ENCODE results near the gene PCSK4. TPM values are rescaled to one million over a fixed set of nuclear protein-coding genes. Genes with fewer than 3 reads are reported as not detected.

Gene PCSK4
- total and polyA plus RNA-seq, 2 of the 13 experiments (the other 11 are each of a cell fraction or from before 2014, with no cell fraction given): 2.0 to 2.7 TPM

DNA sequence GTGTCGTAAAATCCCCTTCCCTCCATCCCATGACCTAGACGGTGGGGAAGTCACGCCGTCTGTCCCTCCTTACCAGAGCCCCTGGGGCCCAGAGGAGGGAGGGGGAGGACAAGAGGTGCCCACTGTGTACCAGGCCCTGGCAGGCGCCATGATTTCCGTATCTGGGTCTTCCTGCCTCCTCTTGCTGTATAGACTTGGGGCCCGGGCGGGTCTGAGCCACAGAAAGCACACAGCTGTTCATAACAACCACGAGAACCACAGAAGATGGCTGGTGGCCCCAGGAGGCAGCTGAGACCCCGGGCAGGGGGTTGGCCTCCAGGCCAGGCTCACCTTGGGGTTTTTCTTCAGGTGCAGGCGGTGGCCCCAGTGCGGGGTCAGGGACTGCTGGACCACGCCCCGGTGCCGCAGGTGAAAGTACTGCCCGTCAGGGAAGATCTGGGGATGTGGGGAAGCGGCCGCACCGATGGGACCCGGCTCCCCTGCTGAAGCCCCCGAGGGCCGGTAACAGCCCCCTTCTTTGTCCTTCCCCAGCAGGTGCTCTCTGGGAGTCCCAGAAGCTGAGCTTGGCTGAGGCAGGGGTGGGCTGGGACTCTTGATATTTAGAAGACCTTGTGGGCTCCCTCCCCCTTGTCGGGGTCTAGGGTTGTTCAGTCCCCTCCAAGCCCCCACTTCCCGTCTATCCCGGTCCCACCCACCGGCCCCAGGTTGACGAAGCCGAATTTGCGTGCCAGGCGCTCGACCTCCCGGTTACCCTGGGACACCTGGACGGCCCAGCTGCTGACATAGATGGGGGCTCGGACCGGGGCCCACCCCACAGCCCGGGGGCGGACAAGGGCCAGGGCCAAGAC lies 463 bp downstream of the PCSK4 start (continued):
- TF ChIP-seq CBX2 (IDR thresholded peaks at IDR 0.05; ENCODE audit: low read depth, low read length) (no peak), CBX2 (CRISPR knock-in tag; IDR thresholded peaks at IDR 0.05; ENCODE audit: low read depth) (no peak), PITX1 (CRISPR knock-in tag; IDR thresholded peaks at IDR 0.05) (no peak), POLR2AphosphoS5 (IDR thresholded peaks at IDR 0.05; ENCODE audit: low read depth, low read length) (no peak; the same call in 1 of the 2 replicates), SMARCE1 (IDR thresholded peaks at IDR 0.05; ENCODE audit: borderline replicate concordance) (no peak), ZNF687 (CRISPR knock-in tag; IDR thresholded peaks at IDR 0.05) (peak; percentile 69; the same call in 1 of the 2 replicates), KIAA2018 (CRISPR knock-in tag; IDR thresholded peaks at IDR 0.05; ENCODE audit: borderline replicate concordance) (no peak), NRL (CRISPR knock-in tag; IDR thresholded peaks at IDR 0.05; ENCODE audit: borderline replicate concordance) (no peak), SOX13 (IDR thresholded peaks at IDR 0.05) (no peak), SOX13 (CRISPR knock-in tag; conservative IDR thresholded peaks at IDR 0.05 in 1 of 2, IDR thresholded peaks at IDR 0.05 in 1 of 2) (no peak), ZNF615 (CRISPR knock-in tag; IDR thresholded peaks at IDR 0.05; ENCODE audit: borderline replicate concordance) (no peak), ZNF260 (CRISPR knock-in tag; IDR thresholded peaks at IDR 0.05; ENCODE audit: borderline replicate concordance, low read depth) (no peak)
- TF ChIP-seq, protein P1, sequence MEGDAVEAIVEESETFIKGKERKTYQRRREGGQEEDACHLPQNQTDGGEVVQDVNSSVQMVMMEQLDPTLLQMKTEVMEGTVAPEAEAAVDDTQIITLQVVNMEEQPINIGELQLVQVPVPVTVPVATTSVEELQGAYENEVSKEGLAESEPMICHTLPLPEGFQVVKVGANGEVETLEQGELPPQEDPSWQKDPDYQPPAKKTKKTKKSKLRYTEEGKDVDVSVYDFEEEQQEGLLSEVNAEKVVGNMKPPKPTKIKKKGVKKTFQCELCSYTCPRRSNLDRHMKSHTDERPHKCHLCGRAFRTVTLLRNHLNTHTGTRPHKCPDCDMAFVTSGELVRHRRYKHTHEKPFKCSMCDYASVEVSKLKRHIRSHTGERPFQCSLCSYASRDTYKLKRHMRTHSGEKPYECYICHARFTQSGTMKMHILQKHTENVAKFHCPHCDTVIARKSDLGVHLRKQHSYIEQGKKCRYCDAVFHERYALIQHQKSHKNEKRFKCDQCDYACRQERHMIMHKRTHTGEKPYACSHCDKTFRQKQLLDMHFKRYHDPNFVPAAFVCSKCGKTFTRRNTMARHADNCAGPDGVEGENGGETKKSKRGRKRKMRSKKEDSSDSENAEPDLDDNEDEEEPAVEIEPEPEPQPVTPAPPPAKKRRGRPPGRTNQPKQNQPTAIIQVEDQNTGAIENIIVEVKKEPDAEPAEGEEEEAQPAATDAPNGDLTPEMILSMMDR (CRISPR knock-in tag; IDR thresholded peaks at IDR 0.05): no peak

All from HepG2 (cell line).